ENCODE measurements around the gene CNTNAP2. TPM values are rescaled to one million over a fixed set of nuclear protein-coding genes. Genes with fewer than 3 reads are reported as not detected.

The CNTNAP2 gene
- total RNA-seq, 1 experiment from 2014 or later, result 64.5 TPM

GRCh38 chr7:146094356-146094755, 22.2 kb upstream of the CNTNAP2 start:
- Histone ChIP-seq H3K4ac (ENCODE audit: low read depth, low read length) (no peak overlapping the region), H2AFZ (ENCODE audit: low read length) (no peak overlapping the region), H3K27me3 (ENCODE audit: insufficient read depth, low read length) (no peaks in the 10 kb centered on the region), H3K4me1 (ENCODE audit: insufficient read depth, low read length) (no peaks in the 10 kb centered on the region), H2BK15ac (ENCODE audit: low read depth, low read length) (no peak overlapping the region), H2BK120ac (ENCODE audit: low read depth, low read length, poor library complexity, severe bottlenecking) (no peak overlapping the region), H3K79me2 (ENCODE audit: insufficient read depth, low read length) (no peaks in the 10 kb centered on the region), H2BK12ac (ENCODE audit: insufficient read length, low read depth, low read length) (no peak overlapping the region), H3K14ac (ENCODE audit: insufficient read depth, low read length) (no peak overlapping the region), H3K23ac (ENCODE audit: insufficient read length, low read depth, low read length) (no peak overlapping the region), H3K23me2 (ENCODE audit: insufficient read length, low read depth, low read length, poor library complexity, severe bottlenecking) (no peaks in the 10 kb centered on the region), H3K9me3 (ENCODE audit: control insufficient read depth, low read depth, low read length) (no peaks in the 10 kb centered on the region), H3K18ac (ENCODE audit: insufficient read length, low read depth, low read length) (no peak overlapping the region), H4K91ac (ENCODE audit: insufficient read length, low read depth, low read length) (no peak overlapping the region), H3K9ac (ENCODE audit: extremely low read depth, insufficient read length, low read length) (no peak overlapping the region), H2BK20ac (ENCODE audit: low read depth, low read length, poor library complexity, severe bottlenecking) (no peak overlapping the region), H4K8ac (replicated peaks; ENCODE audit: insufficient read length, low read depth, low read length) (no peak overlapping the region), H3K79me1 (ENCODE audit: insufficient read depth, low read depth, low read length, poor library complexity, severe bottlenecking) (no peaks in the 10 kb centered on the region), H3K27ac (ENCODE audit: insufficient read length, low read depth, low read length) (no peak overlapping the region), H3T11ph (ENCODE audit: low read length) (no peak overlapping the region), H4K5ac (ENCODE audit: insufficient read length, low read depth, low read length) (no peak overlapping the region), H4K20me1 (ENCODE audit: control insufficient read depth, insufficient read depth, insufficient read length) (no peaks in the 10 kb centered on the region), H3K56ac (ENCODE audit: insufficient read length, low read depth, low read length) (no peak overlapping the region), H3K4me2 (ENCODE audit: insufficient read depth, insufficient read length, low read length) (no peak overlapping the region), H2AK5ac (ENCODE audit: insufficient read length, low read length) (no peak overlapping the region), H2BK5ac (ENCODE audit: insufficient read length, low read length) (no peak overlapping the region)
- TF ChIP-seq CTCF (conservative IDR thresholded peaks at IDR 0.05), result no peak
- Mint-ChIP-seq H3K36me3 (ENCODE audit: insufficient read depth in 1 of 3, low read depth in 3 of 3) (no peaks in the 10 kb centered on the region), H3K4me3 (no peak overlapping the region), H3K4me1 (no peaks in the 10 kb centered on the region), H3K9me3 (no peaks in the 10 kb centered on the region), H3K27me3 (ENCODE audit: low read depth) (no peaks in the 10 kb centered on the region), H3K27ac (no peak overlapping the region)
- no peak for DNase-seq
- no CpG with 5 or more reads among the region's 4 CpGs for WGBS (ENCODE audit: extremely low coverage, insufficient read length, low lambda C conversion rate)
